Neural progenitor cell (in vitro differentiated cells): Measurements from ENCODE around the gene MSH2. TPM values are rescaled to one million over a fixed set of nuclear protein-coding genes. Genes with fewer than 3 reads are reported as not detected.
"Not testable (repeated sequence)": the region's sequence is repeated elsewhere in the genome, so short reads cannot be mapped to it uniquely, and the experiment has no call there.

Source experiments
- DNase-seq: peaks from one replicate; pipeline ENCODE4 v3.0.0-alpha.2; 2016; ENCODE audit warnings: low spot score
- H2AFZ ChIP-seq: fragments of 200-600 bp; sonication (generic); replicated peaks from 2 replicates; pipeline ENCODE4 v1.6.1; 2016; ENCODE audit warnings: antibody characterized with exemption
- H3F3A ChIP-seq: fragments of 200-600 bp; sonication (generic); 2 replicates; pipeline ENCODE4 v1.6.1; 2016; ENCODE audit warnings: antibody characterized with exemption, low read depth
- H3K27ac ChIP-seq: fragments of 200-600 bp; sonication (generic); 2 replicates; pipeline ENCODE4 v1.5.1; 2016; ENCODE audit warnings: mild to moderate bottlenecking
- H3K27me3 ChIP-seq: fragments of 200-600 bp; sonication (generic); 2 replicates; pipeline ENCODE4 v1.6.1; 2016; ENCODE audit warnings: mild to moderate bottlenecking, moderate library complexity
- H3K36me3 ChIP-seq: fragments of 200-600 bp; sonication (generic); 2 replicates; pipeline ENCODE4 v1.5.1; 2016
- H3K4me1 ChIP-seq: fragments of 200-600 bp; sonication (generic); 2 replicates; pipeline ENCODE4 v1.6.1; 2016; ENCODE audit warnings: mixed run types
- H3K4me2 ChIP-seq: fragments of 200-600 bp; sonication (generic); 2 replicates; pipeline ENCODE4 v1.6.1; 2016
- H3K4me3 ChIP-seq: fragments of 200-600 bp; sonication (generic); 2 replicates; pipeline ENCODE4 v1.5.1; 2016
- H3K79me2 ChIP-seq: fragments of 200-600 bp; sonication (generic); 2 replicates; pipeline ENCODE4 v1.6.1; 2016; ENCODE audit warnings: low read depth
- H3K9ac ChIP-seq: fragments of 200-600 bp; sonication (generic); 2 replicates; pipeline ENCODE4 v1.6.1; 2016
- H3K9me3 ChIP-seq: fragments of 200-600 bp; sonication (generic); 2 replicates; pipeline ENCODE4 v1.5.1; 2016; ENCODE audit warnings: low read depth
- H4K20me1 ChIP-seq: fragments of 200-600 bp; sonication (generic); 2 replicates; pipeline ENCODE4 v1.6.1; 2016; ENCODE audit warnings: low read depth
- H3K27ac Mint-ChIP-seq: 3 replicates; pipeline ENCODE4 v1.8.0; 2021; ENCODE audit warnings: mixed read lengths
- H3K27me3 Mint-ChIP-seq: 2 replicates; pipeline ENCODE4 v1.8.0; 2022; ENCODE audit warnings: low read depth, mild to moderate bottlenecking, inconsistent platforms, moderate library complexity, mixed read lengths; ENCODE audit not compliant: insufficient read depth
- H3K36me3 Mint-ChIP-seq: 3 replicates; pipeline ENCODE4 v1.8.0; 2021; ENCODE audit warnings: mixed read lengths
- H3K4me1 Mint-ChIP-seq: 3 replicates; pipeline ENCODE4 v1.8.0; 2021; ENCODE audit warnings: mixed read lengths
- H3K4me3 Mint-ChIP-seq: 3 replicates; pipeline ENCODE4 v1.8.0; 2021; ENCODE audit warnings: mild to moderate bottlenecking, moderate library complexity, mixed read lengths
- H3K9me3 Mint-ChIP-seq: 3 replicates; pipeline ENCODE4 v1.8.0; 2020; ENCODE audit warnings: mixed read lengths
- EZH2 ChIP-seq: fragments of 200-600 bp; sonication (generic); IDR thresholded peaks from 2 replicates; pipeline ENCODE4 v1.6.1; 2017; ENCODE audit warnings: antibody characterized with exemption, mild to moderate bottlenecking, moderate library complexity
- EZH2phosphoT487 ChIP-seq: fragments of 200-600 bp; sonication (generic); IDR thresholded peaks from 2 replicates; pipeline ENCODE4 v1.6.1; 2017; ENCODE audit warnings: antibody characterized with exemption
- total RNA-seq: library from RNA; depleted of rRNA; stranded (reverse); fragments of >200 nt; gene quantifications from 2 replicates; pipeline ENCODE4 v1.2.3, GENCODE V29; 2015; ENCODE audit warnings: low replicate concordance
- TF ChIP-seq, protein P1 (sequence below): fragments of 200-600 bp; sonication (generic); IDR thresholded peaks from 2 replicates; pipeline ENCODE4 v1.5.1; 2017; ENCODE audit warnings: antibody characterized with exemption, mild to moderate bottlenecking

The MSH2 gene
- total RNA-seq, 1 donor from 2014 or later, result 134 TPM

DNA sequence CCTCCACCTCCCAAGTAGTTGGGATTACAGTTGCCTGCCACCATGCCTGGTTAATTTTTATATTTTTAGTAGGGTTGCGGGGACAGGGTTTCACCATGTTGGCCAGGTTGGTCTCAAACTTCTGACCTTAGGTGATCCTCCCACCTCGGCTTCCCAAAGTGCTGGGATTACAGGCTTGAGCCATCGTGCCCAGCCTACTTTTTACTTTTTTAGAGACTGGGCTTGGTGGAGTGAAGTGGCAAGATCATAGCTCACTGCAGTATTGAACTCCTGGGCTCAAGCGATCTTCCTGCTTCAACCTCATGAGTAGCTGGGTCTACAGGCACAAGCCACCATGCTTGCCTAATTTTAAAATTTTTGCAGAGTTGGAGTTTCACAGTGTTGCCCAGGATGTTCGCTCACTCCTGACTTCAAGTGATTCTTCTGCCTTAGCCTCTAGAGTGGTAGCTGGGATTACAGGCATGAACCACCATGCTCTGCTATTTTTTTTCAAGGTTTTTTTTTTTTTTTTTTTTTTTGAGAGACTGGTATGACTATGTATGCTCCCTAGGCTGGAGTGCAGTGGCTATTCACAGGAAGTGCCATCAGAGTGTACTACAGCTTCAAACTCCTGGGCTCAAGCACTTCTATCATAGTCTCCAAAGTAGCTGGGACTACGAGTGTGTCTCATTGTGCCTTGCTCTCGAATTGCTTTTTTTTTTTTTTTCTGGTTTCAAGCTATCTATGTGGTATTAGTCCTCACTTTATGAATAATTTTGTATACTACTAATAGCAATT lies 11.9 kb downstream of the MSH2 start:
- Mint-ChIP-seq H3K9me3 (no peaks in the 10 kb centered on the region), H3K27ac (no peak overlapping the region), H3K36me3 (peaks cover 26% of the 10 kb centered on the region), H3K4me1 (no peaks in the 10 kb centered on the region), H3K27me3 (no peaks in the 10 kb centered on the region), H3K4me3 (no peak overlapping the region)
- Histone ChIP-seq H3K27me3 (no peaks in the 10 kb centered on the region), H3F3A (peaks cover 4% of the 10 kb centered on the region), H2AFZ (no peak overlapping the region), H3K9ac (no peak overlapping the region), H3K4me2 (no peak overlapping the region), H3K4me1 (no peaks in the 10 kb centered on the region), H4K20me1 (no peaks in the 10 kb centered on the region), H3K4me3 (no peak overlapping the region), H3K36me3 (peaks cover 27% of the 10 kb centered on the region), H3K9me3 (no peaks in the 10 kb centered on the region), H3K79me2 (no peaks in the 10 kb centered on the region), H3K27ac (no peak overlapping the region)
- TF ChIP-seq EZH2phosphoT487, result no peak
- TF ChIP-seq, protein P1, sequence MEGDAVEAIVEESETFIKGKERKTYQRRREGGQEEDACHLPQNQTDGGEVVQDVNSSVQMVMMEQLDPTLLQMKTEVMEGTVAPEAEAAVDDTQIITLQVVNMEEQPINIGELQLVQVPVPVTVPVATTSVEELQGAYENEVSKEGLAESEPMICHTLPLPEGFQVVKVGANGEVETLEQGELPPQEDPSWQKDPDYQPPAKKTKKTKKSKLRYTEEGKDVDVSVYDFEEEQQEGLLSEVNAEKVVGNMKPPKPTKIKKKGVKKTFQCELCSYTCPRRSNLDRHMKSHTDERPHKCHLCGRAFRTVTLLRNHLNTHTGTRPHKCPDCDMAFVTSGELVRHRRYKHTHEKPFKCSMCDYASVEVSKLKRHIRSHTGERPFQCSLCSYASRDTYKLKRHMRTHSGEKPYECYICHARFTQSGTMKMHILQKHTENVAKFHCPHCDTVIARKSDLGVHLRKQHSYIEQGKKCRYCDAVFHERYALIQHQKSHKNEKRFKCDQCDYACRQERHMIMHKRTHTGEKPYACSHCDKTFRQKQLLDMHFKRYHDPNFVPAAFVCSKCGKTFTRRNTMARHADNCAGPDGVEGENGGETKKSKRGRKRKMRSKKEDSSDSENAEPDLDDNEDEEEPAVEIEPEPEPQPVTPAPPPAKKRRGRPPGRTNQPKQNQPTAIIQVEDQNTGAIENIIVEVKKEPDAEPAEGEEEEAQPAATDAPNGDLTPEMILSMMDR, result no peak
- TF ChIP-seq EZH2, result no peak
- DNase-seq, result no peak

DNA sequence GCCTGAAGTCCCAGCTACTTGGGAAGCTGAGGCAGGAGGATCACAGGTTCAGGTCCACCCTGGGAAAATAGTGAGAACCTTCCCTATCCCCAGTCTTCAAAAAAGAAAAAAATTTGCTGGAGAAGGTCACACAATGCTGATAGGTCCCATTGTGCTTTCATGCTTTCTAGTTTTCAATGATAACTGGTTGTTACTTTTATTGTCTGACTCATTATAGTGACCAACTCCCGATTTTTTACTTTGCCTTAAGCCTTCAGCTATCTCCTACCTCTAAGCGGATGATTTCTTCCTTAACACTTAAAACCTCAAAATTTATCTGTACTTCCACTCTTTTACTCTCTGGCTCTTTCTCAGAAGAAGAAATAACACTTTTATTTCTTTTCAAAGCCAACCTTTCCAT lies 17.3 kb downstream of the MSH2 start:
- no peaks in the 10 kb centered on the region for H3K9me3 ChIP-seq
- H3K27ac ChIP-seq, result no peak overlapping the region
- H3K36me3 Mint-ChIP-seq, result peaks cover 34% of the 10 kb centered on the region
- no peak overlapping the region for H3K9ac ChIP-seq
- no peaks in the 10 kb centered on the region for H3K27me3 Mint-ChIP-seq
- H3K4me1 Mint-ChIP-seq, result no peaks in the 10 kb centered on the region
- H3K36me3 ChIP-seq, result peaks cover 32% of the 10 kb centered on the region
- no peaks in the 10 kb centered on the region for H3K27me3 ChIP-seq
- H4K20me1 ChIP-seq, result no peaks in the 10 kb centered on the region
- no peak overlapping the region for H3K4me3 Mint-ChIP-seq
- no peak overlapping the region for H2AFZ ChIP-seq
- no peaks in the 10 kb centered on the region for H3K9me3 Mint-ChIP-seq
- H3K4me2 ChIP-seq, result no peak overlapping the region
- no peaks in the 10 kb centered on the region for H3K4me1 ChIP-seq
- no peak for DNase-seq
- no peaks in the 10 kb centered on the region for H3F3A ChIP-seq
- TF ChIP-seq EZH2, result no peak
- TF ChIP-seq, protein P1, result no peak
- H3K4me3 ChIP-seq, result no peak overlapping the region
- H3K27ac Mint-ChIP-seq, result no peak overlapping the region
- H3K79me2 ChIP-seq, result peaks cover 8% of the 10 kb centered on the region

DNA sequence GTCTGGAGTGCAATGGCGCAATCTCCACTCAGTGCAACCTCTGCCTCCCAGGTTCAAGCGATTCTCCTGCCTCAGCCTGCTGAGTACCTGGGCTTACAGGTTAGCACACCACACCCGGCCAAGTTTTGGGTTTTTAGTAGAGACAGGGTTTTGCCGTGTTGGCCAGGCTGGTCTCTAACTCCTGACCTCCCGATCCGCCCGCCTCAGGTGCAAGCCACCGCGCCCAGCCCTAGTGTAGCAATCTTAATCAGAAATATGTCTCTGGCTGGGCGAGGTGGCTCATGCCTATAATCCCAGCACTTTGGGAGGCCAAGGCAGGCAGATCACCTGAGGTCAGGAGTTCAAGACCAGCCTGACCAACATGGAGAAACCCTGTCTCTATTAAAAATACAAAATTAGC lies 17.7 kb downstream of the MSH2 start:
- not testable (repeated sequence) for H3K4me2 ChIP-seq, H4K20me1 ChIP-seq, H3K9me3 ChIP-seq, H3K9ac ChIP-seq, H3K27me3 Mint-ChIP-seq, H3K4me3 ChIP-seq, H3K9me3 Mint-ChIP-seq, H3K79me2 ChIP-seq, H3K27ac Mint-ChIP-seq, H2AFZ ChIP-seq, H3K4me3 Mint-ChIP-seq, H3F3A ChIP-seq, H3K27me3 ChIP-seq, DNase-seq, H3K27ac ChIP-seq, H3K4me1 Mint-ChIP-seq, H3K4me1 ChIP-seq
- peaks cover 34% of the 10 kb centered on the region for H3K36me3 ChIP-seq
- H3K36me3 Mint-ChIP-seq, result peaks cover 36% of the 10 kb centered on the region

DNA sequence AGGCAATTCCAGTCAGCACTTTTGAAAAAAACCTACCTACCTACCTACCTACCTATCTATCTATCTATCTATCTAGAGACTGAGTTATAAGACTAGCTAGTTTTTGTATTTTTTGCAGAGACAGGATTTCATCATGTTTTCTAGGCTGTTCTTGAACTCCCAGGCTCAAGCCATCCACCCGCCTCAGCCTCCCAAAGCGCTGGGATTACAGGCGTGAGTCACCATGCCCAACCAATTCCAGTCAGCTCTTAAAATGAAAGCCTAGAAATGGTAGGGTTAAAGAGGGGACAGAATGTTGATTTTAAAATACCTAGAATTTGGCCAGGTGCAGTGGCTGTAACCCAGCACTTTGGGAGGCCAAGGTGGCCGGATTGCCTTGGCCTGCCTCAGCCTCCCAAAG lies 19.1 kb downstream of the MSH2 start:
- peaks cover 37% of the 10 kb centered on the region for H3K36me3 Mint-ChIP-seq
- no peaks in the 10 kb centered on the region for H3K9me3 ChIP-seq
- H3K4me2 ChIP-seq, result no peak overlapping the region
- H3K9ac ChIP-seq, result no peak overlapping the region
- H3K9me3 Mint-ChIP-seq, result peaks cover 2% of the 10 kb centered on the region
- no peaks in the 10 kb centered on the region for H3K4me1 ChIP-seq
- H3F3A ChIP-seq, result no peaks in the 10 kb centered on the region
- H2AFZ ChIP-seq, result no peak overlapping the region
- no peak overlapping the region for H3K27ac Mint-ChIP-seq
- TF ChIP-seq, protein P1, result no peak
- TF ChIP-seq EZH2 (no peak), EZH2phosphoT487 (no peak)
- peaks cover 14% of the 10 kb centered on the region for H3K79me2 ChIP-seq
- H3K27ac ChIP-seq, result no peak overlapping the region
- H3K27me3 ChIP-seq, result no peaks in the 10 kb centered on the region
- H3K4me3 ChIP-seq, result no peak overlapping the region
- no peak for DNase-seq
- H3K4me1 Mint-ChIP-seq, result no peaks in the 10 kb centered on the region
- no peaks in the 10 kb centered on the region for H3K27me3 Mint-ChIP-seq
- H3K36me3 ChIP-seq, result peaks cover 22% of the 10 kb centered on the region
- H4K20me1 ChIP-seq, result no peaks in the 10 kb centered on the region
- no peak overlapping the region for H3K4me3 Mint-ChIP-seq
